PC-9 (cell line): ENCODE data around the gene RNF180.
"Not testable (repeated sequence)": the region's sequence is repeated elsewhere in the genome, so short reads cannot be mapped to it uniquely, and the experiment has no call there.

ENCODE experiments used
- EZH2 ChIP-seq: fragments of 200-600 bp; sonication (generic); IDR thresholded peaks from 2 replicates; pipeline ENCODE4 v1.8.0; 2017; ENCODE audit warnings: antibody characterized with exemption, low read depth
- TF ChIP-seq, protein P1 (sequence below): fragments of 200-600 bp; sonication (generic); conservative IDR thresholded peaks from 2 replicates; pipeline ENCODE4 v1.6.1; 2017; ENCODE audit warnings: mixed run types, antibody characterized with exemption, mild to moderate bottlenecking, moderate library complexity

- TF ChIP-seq, protein P1, sequence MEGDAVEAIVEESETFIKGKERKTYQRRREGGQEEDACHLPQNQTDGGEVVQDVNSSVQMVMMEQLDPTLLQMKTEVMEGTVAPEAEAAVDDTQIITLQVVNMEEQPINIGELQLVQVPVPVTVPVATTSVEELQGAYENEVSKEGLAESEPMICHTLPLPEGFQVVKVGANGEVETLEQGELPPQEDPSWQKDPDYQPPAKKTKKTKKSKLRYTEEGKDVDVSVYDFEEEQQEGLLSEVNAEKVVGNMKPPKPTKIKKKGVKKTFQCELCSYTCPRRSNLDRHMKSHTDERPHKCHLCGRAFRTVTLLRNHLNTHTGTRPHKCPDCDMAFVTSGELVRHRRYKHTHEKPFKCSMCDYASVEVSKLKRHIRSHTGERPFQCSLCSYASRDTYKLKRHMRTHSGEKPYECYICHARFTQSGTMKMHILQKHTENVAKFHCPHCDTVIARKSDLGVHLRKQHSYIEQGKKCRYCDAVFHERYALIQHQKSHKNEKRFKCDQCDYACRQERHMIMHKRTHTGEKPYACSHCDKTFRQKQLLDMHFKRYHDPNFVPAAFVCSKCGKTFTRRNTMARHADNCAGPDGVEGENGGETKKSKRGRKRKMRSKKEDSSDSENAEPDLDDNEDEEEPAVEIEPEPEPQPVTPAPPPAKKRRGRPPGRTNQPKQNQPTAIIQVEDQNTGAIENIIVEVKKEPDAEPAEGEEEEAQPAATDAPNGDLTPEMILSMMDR: not testable (repeated sequence)
- not testable (repeated sequence) for TF ChIP-seq EZH2
Observed at GRCh38 chr5:64225286-64225981, 59.8 kb downstream of the RNF180 start.
